AG10803 (cell line): Measurements from ENCODE around the gene AFG1L.

ENCODE experiments used
- DNase-seq: peaks from one replicate; pipeline ENCODE4 v3.0.0; 2010; ENCODE audit warnings: low read depth
- H3K4me3 ChIP-seq: 2 replicates; pipeline ENCODE4 v1.5.1; 2011; ENCODE audit warnings: mild to moderate bottlenecking, low read length, control low read depth
- TF ChIP-seq, protein P1 (sequence below): conservative IDR thresholded peaks from 2 replicates; pipeline ENCODE4 v1.5.1; 2011; ENCODE audit warnings: mild to moderate bottlenecking, low read length, control low read depth, inconsistent platforms

Gene AFG1L

GRCh38 chr6:108510461-108511319, 215.8 kb downstream of the AFG1L start:
- H3K4me3 ChIP-seq: no peak overlapping the region
- DNase-seq: no peak
- TF ChIP-seq, protein P1, sequence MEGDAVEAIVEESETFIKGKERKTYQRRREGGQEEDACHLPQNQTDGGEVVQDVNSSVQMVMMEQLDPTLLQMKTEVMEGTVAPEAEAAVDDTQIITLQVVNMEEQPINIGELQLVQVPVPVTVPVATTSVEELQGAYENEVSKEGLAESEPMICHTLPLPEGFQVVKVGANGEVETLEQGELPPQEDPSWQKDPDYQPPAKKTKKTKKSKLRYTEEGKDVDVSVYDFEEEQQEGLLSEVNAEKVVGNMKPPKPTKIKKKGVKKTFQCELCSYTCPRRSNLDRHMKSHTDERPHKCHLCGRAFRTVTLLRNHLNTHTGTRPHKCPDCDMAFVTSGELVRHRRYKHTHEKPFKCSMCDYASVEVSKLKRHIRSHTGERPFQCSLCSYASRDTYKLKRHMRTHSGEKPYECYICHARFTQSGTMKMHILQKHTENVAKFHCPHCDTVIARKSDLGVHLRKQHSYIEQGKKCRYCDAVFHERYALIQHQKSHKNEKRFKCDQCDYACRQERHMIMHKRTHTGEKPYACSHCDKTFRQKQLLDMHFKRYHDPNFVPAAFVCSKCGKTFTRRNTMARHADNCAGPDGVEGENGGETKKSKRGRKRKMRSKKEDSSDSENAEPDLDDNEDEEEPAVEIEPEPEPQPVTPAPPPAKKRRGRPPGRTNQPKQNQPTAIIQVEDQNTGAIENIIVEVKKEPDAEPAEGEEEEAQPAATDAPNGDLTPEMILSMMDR: no peak

DNA sequence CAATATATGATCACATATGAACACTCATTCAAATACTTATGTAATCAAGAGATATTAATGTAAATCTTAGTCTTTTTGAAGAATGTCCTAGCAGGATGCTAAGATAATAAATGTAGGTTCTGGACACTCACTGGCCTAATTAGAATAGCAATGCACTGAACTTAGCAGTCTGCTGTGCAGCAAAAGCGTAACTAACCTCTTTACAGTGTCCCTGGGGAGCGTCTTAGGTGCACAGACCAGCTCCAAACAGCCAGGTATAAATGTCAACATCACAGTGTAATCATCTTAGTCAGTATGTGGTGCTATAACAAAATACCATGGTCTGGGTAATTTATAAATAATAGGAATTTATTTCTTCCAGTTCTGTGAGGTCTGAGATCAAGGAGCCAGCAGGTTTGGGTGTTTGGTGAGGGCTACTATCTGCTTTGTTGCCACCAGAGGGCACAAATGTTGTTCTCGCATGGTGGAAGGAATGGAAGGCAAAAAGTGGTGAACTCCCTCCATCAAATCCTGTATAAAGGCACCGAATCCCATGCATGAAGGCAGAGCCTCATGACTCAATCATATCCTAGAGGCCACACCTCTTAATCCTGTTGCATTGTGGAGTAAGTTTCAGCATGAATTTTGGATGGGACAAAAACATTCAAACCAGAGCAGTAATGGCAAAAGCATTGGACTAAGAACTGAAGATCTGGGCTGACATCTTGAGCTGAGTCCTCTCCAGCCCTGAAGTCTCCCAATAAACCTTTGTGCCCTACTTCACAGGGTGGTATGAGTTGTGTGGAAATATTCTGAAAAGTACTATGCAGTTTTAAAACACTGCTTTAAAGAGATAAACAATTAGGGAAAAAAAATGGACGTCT, 224.1 kb downstream of the AFG1L start:
- DNase-seq: peak; percentile 23
- H3K4me3 ChIP-seq: no peak overlapping the region
- TF ChIP-seq, protein P1: peak; percentile 52

- H3K4me3 ChIP-seq: no peak overlapping the region
- TF ChIP-seq, protein P1: no peak
- DNase-seq: no peak
Observed at GRCh38 chr6:108521616-108522107, 226.8 kb downstream of the AFG1L start.

- no peak for DNase-seq
- no peak overlapping the region for H3K4me3 ChIP-seq
- TF ChIP-seq, protein P1: no peak
Observed at GRCh38 chr6:108523697-108524096, 228.8 kb downstream of the AFG1L start.

DNA sequence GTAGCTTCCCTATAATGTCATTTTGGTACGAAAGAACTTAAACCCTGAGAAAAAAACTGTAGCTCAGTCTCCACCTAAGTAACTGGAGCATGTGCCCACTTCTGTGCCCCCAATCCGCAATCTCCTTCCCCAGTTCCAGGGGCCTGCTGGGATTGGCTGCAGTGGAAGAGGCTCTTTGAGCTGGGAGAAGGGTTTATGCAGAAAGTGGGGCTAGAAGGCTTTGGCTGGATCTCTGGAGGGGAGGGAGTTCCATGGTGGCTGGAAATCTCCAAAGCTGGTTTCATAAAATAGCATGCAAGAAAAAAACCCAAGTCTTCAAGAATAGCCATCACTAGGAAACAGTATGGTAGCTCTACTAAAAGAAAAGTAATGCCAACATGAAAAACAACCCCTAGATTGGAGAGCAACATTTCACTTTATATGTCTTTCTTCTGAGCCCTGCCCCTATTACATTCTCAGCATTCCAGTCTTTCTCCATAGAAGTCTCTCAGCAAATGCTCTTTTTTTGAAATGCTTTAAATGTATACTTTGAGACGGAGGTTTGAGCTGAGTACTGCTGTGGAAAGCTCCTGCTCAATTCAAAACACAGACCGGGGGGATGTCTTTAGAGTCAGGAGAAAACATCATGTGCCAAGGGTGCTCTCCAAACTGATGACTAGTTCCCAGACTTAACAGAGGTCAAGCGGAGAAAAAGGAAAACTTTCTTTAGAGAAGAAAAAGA, 229.8 kb downstream of the AFG1L start:
- H3K4me3 ChIP-seq: no peak overlapping the region
- no peak for DNase-seq
- TF ChIP-seq, protein P1: no peak

GRCh38 chr6:108526739-108527174, 231.9 kb downstream of the AFG1L start:
- DNase-seq: peak; percentile 55
- TF ChIP-seq, protein P1: peak; percentile 93
- no peak overlapping the region for H3K4me3 ChIP-seq
